ENCODE results near the gene DNTTIP2.
"Not testable (repeated sequence)": the region's sequence is repeated elsewhere in the genome, so short reads cannot be mapped to it uniquely, and the experiment has no call there.

DNA sequence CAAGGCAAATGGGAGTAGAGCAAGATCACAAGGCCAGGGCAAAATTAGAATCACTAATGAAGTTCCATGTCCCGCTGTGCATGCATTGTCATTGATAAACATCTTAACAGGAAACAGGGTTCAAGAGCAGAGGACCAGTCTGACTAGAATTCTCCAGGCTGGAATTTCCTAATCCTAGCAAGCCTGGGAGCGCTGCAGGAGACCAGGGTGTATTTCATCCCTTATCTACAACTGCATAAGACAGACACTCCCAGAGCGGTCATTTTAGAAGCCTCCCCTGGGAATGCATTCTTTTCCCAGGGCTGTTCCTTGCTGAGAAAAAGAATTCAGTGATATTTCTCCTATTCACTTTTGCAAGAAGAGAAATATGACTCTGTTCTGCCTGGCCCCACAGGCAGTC lies 45.7 kb downstream of the DNTTIP2 start:
- not testable (repeated sequence) for TF ChIP-seq CTCF (IDR thresholded peaks at IDR 0.05; ENCODE audit: poor library complexity, severe bottlenecking); EZH2 (IDR thresholded peaks at IDR 0.05; ENCODE audit: borderline replicate concordance, insufficient read depth, low read length, poor library complexity, severe bottlenecking); TAF1 (IDR thresholded peaks at IDR 0.05; ENCODE audit: low read depth); POLR2AphosphoS5 (IDR thresholded peaks at IDR 0.05)

Data from neural cell (in vitro differentiated cells).